HG03442 (cell line): ENCODE data around the gene PDE1A.

Source experiments
- ATAC-seq: cut with Tn5 transposase; IDR thresholded peaks from one replicate; pipeline ENCODE4 v1.9.1; 2021; ENCODE audit warnings: mild to moderate bottlenecking, moderate library complexity; ENCODE audit not compliant: unreplicated experiment

The PDE1A gene

DNA sequence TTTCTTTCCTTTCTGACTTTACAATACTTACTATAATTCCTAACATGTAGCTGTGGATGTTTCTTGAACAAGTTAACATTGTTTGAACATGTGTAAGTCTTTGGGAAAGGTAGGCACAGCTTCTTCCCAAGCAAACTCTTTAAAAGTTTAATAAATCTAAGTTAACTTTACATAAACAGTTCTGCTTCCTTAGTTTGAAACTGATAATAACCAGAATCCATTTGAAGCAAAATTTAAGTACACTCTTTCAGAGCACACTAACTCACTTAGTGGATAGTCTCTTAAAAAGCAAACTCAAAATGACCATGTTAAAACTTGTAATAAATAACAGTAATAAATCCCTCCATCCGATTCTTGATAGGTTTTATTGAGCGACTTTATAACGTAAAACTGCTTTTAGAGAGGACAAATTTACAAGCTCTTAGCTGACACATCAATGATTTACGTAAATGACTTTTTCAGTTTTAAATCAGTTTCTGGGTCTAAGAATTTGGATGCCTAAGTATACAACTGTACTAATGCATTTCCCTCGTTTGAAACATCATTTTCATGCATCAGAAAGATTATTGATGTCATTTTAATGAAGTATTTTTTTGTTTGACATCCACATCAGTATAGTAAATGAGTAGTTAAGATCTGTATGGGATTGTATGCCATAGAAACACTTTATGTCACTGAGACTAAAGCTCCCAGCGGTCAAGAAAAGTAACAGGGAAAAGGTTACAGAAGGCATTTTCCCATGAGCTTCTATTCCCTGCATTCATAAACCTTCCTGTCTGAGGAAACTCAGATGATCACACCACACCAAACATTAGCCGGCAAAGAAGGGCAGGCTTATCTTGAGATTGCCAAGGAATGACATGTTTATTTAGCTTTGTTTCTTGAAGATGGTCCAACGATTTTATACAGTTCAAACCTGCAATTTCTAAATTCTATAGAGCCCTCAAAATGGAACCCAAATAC is 67.5 kb downstream of the PDE1A start:
- ATAC-seq, result no peak

DNA sequence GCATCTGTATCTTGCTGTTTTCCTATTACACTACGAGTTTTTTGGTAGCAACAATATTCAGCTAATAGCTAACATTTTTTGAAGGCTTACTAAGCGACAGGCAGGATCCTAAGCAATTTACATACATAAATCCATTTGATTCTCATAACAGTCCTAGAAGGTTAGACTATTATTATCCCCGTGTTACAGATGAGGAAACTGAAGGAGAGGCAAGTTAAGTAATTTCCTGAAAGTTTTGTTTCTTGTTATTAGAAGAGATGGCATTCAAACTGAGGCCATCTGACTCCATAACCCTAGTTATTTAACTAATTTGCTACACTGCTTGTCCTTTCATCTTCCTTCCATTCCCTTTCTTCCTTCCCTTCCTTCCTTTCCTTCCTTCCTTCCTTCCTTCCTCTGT is 68.2 kb downstream of the PDE1A start:
- ATAC-seq, result no peak

DNA sequence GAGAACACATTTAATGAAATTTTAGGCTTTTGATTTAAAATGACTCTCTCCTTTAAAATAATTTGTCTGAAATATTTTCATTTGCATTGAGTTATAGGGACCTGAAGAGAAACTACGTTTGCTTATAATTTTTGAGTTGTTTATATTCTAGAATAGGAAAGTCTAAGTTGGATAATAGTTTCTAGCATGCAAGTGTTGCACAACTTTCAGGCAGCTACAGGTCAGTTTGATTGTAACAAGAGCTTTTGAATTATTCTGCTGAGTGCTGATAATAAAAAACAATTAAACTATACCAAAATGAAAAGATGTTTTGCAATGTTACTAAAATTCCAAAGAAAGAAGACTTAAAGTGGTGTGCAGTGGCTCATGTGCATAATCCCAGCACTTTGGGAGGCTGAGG is 71.0 kb downstream of the PDE1A start:
- no peak for ATAC-seq

DNA sequence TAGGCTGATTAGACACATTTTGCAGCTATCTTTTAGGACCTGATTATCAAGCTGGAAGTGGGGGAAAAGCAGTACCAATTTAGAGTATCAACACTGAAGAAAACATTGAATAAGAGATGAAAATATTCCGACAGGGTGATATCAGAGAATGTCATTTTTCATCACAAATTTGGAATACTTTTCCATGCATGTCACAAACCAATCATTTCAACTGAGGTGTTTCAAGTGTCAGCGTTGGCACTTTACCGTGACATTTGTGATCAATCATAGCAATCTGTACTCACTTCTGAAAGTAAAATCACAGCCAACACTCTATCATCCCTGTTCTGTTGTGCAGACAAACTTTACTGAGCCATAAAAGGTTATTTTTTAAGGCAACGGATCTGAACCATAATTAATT is 75.4 kb downstream of the PDE1A start:
- ATAC-seq, result no peak

DNA sequence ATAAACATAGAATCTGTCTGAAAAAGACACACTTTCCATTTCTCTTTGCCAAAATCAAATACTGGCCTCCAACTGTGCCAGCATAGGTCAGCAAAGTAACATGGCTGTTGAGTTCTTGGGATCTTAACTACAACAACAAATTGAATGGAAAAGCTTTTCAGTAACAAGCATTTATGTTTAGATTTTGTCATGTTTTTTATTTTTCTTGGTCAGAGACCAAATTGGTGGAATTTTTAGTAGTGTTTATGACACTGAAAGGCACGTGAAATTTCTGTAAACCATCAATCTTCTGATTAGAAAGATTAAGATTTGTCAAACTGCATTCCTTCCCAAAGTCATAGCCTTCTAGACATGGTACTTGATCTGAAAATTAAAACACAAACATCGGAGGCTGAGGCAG is 77.6 kb downstream of the PDE1A start:
- no peak for ATAC-seq

DNA sequence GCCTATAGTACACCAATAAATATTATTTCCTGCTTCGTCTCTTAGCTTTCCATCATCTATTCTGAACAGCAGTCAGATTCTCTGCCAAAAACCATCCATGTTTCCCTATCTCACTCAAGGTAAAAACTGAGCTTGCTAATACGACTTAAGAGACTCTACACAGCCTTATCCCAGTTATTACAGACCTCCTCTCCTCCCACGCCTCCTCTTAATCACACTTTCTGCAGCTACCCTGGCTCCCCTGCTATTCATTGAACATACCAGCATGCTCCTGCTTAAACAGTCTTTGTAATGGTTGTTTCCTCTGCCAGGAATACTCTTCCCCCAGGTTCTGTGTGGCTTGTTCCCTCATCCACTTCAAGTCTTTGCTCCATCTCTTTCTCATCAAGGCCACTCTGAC is 81.5 kb downstream of the PDE1A start:
- ATAC-seq, result no peak

DNA sequence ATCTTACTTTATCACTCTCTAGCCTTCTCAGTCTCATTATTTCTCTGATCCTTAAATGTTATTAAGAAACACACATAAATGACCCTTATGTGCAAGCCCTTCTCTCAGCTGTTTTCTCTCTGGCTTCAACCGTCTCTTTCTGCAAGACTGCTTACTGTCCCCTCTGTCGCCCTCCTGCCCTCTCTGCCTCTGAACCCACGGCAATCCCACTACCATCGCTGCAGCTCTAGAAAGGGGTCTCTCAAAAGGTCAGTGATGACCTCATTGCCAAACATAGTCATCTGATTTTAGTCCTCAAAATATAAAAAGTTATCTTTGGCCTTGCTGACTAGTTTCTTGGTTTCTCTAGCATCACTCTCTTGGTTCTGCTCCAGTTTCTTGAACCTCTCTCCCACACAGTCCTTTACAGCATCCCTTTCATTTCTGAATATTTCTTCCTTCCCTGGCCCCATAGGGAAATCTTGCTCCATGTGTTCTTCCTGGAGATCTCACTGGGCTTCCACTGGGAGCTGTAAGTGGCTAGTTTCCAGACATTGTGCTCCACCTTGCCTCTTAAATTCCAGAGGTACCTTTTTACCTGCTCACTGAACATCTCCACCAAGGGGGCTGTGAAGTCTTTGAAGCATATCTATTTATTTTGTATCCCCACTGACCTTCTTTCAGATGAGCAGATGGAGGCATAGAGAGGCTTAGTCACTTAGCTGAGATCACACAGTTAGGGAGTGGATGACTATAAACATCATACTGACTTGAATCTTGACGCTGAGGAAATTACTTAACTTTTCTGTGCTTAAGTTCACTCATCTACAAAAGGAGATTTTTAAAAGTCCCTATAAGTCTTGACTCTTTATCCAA is 96.2 kb downstream of the PDE1A start:
- ATAC-seq, result no peak

DNA sequence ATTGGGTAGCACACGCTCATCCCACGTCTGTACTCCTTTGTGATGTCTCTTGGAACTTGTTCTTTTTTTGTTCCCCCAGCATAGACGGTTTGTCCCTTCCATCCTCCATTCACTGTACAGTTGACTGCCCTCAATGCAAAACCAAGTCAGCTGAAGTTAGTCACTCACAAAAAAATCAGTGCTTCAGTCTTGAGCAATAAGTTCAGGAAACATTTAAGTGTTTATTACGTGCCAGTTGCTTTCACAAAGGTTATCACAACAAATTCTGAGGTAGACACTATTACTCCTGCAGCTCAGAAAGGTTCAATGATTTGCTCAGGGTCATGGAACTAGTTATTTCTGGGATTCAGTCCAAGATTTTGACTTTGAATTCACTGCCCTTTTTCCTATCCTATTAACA is 102.2 kb downstream of the PDE1A start:
- ATAC-seq, result no peak

DNA sequence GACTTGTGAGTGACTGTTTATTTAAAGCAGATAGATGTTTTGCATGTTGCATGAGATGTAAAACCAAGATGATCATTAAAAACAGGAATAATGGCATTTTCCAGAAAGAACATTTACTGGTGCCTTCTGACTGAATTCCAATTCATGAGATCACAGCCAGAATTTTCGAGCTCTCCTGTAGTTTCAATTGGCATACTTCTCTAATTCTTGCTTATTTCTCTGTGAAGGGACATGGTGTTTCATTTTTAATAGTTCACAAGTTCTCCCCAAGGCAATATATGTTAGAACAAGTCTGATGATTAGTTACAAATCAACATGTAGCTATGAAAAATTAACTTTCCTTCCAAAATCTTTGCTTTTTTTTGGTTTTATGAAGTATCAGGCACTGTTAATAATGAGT is 105.7 kb downstream of the PDE1A start:
- ATAC-seq, result no peak

DNA sequence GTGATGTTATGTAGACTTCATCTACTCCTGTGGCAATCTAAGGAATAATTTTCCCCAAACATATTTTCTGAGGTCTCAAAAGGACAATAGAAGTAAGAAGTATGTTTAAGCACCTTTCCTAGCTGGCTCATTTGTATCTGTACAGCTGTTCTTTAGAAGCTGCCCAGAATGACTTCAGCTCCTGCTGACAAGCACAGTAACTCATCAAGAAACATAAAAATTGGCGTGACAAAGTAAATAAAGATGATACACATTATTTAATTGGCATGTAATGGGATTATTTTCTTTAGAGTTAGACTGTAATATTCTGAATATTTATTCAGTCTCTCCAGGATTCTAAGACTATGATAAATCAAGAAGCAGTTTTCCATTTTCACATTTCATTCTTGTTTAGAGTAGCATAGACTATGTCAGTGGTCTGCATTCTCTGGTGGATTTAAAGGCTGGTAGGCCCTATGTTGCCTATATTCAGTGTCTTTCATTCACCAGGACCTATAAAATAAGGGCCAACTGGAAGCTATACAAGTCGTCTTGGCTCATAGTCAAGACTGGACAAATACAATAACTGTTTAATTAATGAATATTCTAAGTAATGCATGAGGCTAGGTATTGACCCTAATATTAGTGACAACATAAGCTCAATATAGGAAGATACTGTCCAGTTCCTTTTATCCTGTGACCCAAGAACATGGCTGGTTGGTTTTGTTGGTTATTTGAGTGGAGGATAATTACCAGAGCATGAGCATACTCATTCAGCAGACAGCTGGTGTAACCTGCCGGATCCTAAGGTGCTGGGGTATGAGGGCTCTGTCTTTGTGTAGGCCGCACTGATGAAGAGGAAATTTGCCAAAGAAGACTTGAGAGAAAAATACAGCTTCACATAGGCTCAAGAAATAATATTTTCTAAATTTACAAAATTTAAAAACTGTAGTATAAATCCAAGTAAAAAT is 107.0 kb downstream of the PDE1A start:
- ATAC-seq, result no peak

DNA sequence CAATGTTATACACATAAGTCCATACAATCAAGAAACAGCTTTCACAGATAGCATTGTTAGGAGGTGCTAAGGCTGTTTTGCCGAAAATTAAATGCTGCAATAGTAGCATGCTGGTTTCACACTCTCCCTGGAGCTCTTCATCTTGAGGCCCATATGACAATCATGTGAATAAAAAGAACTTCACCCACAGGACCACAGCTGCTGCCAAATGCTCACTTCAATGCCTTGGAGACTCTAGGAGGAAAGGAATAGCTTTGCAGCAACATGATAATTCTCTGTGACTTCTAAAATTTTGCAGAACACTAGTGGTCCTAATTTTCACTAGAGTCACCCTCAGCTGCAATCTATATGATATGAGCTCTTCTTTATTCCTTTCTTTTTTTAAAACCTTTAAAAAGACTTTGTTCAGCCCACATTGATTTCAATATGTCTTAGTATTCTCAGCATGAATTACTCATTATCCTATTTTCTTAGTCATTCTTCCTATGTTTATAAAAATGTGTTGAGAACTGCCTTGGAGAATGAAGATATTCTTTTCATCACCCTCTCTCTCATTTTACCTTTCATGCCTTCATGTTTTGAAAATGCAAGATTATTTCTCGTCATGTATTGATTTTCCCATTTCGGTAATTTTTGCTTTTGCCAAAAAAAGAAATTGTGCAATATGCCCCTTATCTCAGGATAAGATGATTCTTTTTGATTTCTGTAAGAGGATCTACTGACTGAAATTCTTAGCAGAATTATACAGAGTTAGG is 108.2 kb downstream of the PDE1A start:
- no peak for ATAC-seq

DNA sequence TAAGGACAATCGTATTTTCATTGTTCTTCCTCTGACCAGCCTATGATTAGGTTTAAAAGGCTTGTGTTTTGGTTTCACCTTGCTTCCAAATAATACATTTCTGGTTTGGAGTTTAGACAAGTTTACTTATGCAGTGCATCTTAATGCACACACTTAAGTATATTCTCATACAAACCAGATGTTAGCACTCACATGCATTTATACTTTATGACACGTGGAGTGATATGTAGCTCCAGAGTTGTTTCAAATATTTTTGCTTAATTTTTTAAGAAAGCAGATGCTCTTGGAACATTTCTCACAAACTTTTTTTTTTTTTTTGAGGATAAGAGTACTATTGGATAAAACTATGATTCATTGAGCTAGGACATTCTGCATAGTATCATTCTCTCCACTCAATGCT is 109.9 kb downstream of the PDE1A start:
- no peak for ATAC-seq

DNA sequence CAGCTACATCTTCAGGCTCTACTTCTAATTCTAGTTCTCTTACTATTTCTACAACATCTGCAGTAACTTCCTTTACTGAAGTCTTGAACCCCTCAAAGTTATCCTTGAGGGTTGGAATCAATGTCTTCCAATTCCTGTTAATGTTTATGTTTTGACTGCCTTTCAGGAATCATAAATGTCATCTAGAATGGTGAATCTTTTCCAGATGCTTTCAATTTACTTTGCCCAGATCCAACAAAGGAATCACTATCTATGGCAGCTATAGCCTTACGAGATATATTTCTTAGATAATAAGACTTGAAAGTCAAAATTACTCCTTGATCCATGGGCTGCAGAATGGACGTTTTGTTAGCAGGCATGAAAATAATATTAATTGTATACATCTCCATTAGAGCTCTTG is 123.9 kb downstream of the PDE1A start:
- ATAC-seq, result no peak

DNA sequence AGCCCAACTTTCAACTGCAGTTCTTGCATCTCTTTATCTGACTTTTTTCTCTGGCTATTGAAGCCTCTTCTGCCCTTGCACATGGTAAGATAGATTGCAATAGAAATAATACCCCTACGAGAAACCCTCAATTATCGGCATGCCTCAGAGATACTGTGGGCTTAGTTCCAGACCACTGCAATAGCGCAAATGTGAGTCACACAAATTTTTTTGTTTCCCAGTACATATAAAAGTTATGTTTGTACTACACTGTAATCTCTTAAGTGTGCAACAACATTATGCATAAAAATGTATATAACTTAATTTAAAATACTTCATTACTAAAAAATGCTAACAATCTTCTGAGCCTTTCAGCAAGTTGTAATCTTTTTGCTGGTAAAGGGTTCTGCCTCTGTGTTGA is 124.7 kb downstream of the PDE1A start:
- no peak for ATAC-seq

DNA sequence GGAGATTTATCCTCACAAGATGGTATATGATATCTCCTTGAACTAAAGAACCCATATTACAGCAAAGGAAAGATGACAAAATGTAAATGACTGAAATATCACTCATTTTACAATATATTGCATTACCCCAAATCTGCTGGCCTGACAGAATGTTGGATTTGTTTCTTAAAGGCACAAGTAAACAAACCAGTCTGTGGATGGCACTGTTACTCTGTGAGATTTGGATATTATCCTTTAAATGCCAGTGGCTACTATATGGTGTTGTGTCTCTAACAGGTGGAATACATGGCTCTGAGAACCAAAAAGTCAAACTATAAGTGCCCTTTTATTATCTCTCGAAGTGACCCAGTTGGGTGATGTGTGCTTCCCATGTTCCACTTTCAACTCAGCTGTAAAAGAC is 125.7 kb downstream of the PDE1A start:
- no peak for ATAC-seq

DNA sequence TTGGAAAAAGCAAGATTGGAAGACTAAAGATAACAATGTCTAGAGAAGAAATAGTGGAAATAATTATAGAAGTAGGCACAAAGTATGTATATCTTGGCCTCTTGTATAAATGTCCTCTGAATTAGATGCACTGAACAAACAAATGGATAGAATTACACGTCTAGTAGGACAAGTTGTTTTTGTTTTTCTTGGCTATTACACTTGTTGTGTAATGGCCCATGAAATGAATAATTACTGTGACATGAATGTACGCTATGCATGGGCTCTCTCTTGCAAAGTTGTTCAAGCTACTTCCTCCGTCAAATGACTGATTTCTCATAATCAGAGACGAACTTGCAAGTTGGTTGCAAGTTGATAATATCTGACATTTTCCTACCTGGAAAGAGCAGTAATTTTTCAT is 126.2 kb downstream of the PDE1A start:
- ATAC-seq, result no peak

DNA sequence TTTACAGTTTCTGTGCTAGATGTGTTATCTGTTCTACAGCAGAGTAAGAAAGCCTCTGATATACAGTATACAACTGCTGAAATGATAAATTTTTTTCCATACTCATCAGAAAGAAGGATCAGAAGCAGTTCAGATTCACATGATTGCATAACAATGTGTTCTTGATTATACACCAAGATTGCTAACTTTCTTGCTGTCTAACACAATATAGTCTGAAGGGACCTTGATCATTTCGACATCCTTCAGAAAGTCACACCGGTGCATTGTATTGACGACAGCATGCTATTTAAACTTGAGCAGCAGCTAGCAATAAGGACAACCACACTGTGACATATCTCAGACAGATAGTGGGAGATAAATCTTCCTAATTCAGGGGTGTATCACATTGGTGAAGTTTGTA is 127.2 kb downstream of the PDE1A start:
- ATAC-seq, result no peak

DNA sequence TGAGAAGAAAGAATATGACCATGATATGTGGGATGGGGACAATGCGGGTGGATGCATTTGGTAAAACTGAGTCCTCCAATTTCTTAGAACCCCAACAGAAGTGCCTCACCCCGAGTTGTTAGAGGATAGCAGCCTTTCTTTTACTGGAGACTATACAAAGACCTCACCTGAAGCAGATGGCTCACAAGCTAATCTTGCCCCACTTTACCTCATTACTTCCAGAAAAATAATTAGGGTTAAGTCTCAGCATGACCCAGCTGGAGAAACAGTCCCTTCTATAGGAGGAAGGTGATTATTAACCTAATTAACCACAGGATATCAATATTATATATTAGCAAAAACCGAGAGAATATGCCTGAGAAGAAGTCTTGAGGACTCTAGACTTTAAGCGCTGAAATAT is 128.4 kb downstream of the PDE1A start:
- no peak for ATAC-seq

DNA sequence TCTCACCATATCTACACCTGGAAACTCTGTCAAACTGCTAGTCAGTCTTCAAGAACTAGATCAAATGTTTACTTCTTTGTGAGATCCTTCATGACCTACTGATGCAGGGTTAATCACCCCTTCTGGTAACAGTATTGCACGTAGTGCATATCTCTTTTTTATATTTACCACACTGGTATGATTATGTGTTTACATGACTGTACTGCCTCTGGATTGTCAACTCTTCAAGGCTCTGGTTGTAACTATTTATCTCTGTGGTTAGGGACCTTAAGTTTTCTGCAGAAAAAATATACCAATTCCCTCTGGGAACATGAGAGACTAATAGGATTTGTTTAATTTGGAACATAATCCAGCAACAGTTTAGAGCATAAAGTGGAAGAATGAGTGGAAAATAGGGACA is 135.5 kb downstream of the PDE1A start:
- no peak for ATAC-seq

DNA sequence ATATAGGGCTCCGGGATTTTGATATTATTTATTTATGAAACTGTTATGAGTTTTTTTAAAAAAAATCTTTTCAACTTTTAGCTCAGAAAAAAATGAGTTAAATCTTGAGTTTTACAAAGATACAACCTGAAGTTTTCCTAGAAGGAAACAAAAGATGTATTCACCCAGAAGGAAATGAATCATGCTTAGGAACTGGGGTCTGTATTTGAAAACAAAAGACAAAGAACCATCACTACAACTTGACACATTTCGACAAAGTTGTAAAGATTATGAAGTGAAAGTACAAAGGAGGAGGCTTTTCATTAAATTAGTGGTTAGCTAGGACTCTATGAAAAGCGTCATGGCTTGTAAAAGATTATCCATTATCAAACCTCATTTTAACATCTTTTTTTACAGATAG is 143.3 kb downstream of the PDE1A start:
- no peak for ATAC-seq
